Measurements from ENCODE around the gene AMZ1.

AMZ1 gene

GRCh38 chr7:2759736-2760097 is 71.7 kb downstream of the AMZ1 start:
- H3K4me3 ChIP-seq (ENCODE audit: low read depth, low read length): no peak overlapping the region
- no peak for TF ChIP-seq CTCF (IDR thresholded peaks at IDR 0.05; ENCODE audit: insufficient read depth, low read depth, low read length, missing control alignments)
- no peak for DNase-seq (ENCODE audit: low read depth)

- no peak overlapping the region for H3K4me3 ChIP-seq (ENCODE audit: low read depth, low read length)
- DNase-seq (ENCODE audit: low read depth): peak; percentile 45
- peak; percentile 33 for TF ChIP-seq CTCF (IDR thresholded peaks at IDR 0.05; ENCODE audit: insufficient read depth, low read depth, low read length, missing control alignments)
Observed at GRCh38 chr7:2760098-2760889, 72.3 kb downstream of the AMZ1 start.

GRCh38 chr7:2761131-2761624 is 73.2 kb downstream of the AMZ1 start:
- no peak overlapping the region for H3K4me3 ChIP-seq (ENCODE audit: low read depth, low read length)
- no peak for DNase-seq (ENCODE audit: low read depth)

DNA sequence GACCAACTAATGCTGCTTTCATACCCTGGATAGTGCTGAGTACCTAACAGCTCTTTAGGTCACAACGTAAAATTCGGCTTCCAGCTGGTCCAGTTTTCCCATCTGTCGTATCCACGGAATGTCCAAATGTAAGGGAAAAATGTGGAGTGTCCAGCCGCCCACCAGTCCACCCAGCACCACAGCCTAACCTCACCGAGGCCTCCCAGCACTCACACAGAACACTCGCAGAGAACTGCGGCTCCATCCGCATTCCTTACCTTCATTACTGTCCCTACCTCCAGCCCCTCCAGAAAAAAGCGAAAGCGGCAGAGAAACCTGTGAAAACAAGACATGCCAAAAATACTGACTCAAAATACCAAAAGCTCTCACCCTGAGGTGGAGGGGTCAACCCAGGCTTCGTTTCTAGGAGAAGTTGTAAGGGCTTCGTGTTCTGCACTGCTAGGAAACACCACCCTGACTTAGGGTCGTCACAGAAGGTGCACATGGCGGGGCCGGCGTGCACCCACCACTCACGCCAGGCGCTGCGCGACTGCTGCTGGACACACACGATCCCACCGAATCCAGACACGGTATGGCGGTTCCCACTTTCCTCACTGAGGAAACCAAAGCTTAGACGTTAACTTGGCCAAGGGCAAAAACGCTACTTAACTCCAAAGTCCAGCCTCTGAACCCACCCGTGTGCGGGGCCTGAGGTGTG is 73.9 kb downstream of the AMZ1 start:
- H3K4me3 ChIP-seq (ENCODE audit: low read depth, low read length): no peak overlapping the region
- TF ChIP-seq CTCF (IDR thresholded peaks at IDR 0.05; ENCODE audit: insufficient read depth, low read depth, low read length, missing control alignments): no peak
- DNase-seq (ENCODE audit: low read depth): no peak

More at GRCh38 chr7:2761131-2761624, 73.2 kb downstream of the AMZ1 start:
- no peak for TF ChIP-seq CTCF (IDR thresholded peaks at IDR 0.05; ENCODE audit: insufficient read depth, low read depth, low read length, missing control alignments)

DNA sequence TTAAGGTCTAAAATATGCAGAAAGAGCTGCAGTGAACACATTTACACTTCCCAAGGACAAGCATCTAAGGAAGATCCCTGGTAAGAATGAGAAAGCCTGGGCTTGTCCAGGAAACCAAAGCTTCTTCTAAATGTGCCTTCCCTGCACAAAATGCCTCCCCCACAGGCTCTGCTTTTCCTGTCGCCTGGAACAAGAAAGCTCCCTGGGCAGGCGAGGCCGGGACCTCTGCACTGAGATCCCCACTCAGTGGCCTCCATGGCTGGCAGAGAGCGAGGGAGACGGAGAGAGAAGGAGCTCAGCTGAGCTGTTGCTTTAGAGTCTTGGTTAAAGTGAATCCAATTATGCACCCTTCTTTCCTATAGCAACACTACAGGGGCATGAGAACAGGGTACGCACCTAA is 75.6 kb downstream of the AMZ1 start:
- TF ChIP-seq CTCF (IDR thresholded peaks at IDR 0.05; ENCODE audit: insufficient read depth, low read depth, low read length, missing control alignments): no peak
- H3K4me3 ChIP-seq (ENCODE audit: low read depth, low read length): no peak overlapping the region
- no peak for DNase-seq (ENCODE audit: low read depth)

DNA sequence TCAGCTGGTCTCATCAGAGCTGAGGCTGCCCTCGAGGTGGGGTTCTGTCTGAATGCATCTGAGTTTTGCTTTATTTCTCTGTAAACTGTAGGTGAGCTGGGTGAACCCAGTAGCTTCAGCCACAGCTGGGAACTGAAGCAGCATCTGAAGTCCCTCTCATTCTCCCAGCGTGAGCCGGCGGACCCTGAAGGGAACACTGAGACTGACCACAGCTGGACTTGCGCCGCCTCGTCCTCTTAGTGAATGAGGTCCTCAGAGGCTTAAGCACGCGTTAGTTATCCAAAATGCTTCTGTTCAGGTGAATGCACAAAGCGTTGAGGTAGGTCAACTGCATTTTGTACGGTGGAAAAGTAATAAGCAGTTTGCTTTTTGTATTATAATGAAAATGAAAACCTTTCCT is 76.6 kb downstream of the AMZ1 start:
- DNase-seq (ENCODE audit: low read depth): no peak
- no peak for TF ChIP-seq CTCF (IDR thresholded peaks at IDR 0.05; ENCODE audit: insufficient read depth, low read depth, low read length, missing control alignments)
- H3K4me3 ChIP-seq (ENCODE audit: low read depth, low read length): no peak overlapping the region

All from GM12865 (cell line).